Placental epithelial cell (primary cell): Measurements from ENCODE around the gene KIDINS220. TPM values are rescaled to one million over a fixed set of nuclear protein-coding genes. Genes with fewer than 3 reads are reported as not detected.

Experiments used
- total RNA-seq: library from RNA; depleted of rRNA; stranded (reverse); fragments of >200 nt; gene quantifications from 2 replicates; pipeline ENCODE4 v1.2.3, GENCODE V29; 2012

KIDINS220 gene
- total RNA-seq: 65.4 and 88.7 TPM in 2 replicates

GRCh38 chr2:8836971-8837794 lies at the start of gene KIDINS220:
Gene KIDINS220 (minus strand): TSS chr2:8837613. CDS start chr2:8827093, 10,520 bp downstream.

GRCh38 chr2:8681786-8682692 lies 155.4 kb downstream of the KIDINS220 start, which contains the start of gene ID2:
Gene ID2 (plus strand): TSS chr2:8682056. CDS start chr2:8682166, 110 bp downstream.

Other genes starting within 250 kb of the KIDINS220 start
- gene ID2, start 155.6 kb downstream of the KIDINS220 start, total RNA-seq: 21.3 and 87.6 TPM in 2 replicates
- 66.4 and 76.9 TPM in 2 replicates for gene MBOAT2, start 166.1 kb upstream of the KIDINS220 start, total RNA-seq